ENCODE results near the gene XXYLT1.

- TF ChIP-seq POLR2A (IDR thresholded peaks at IDR 0.05) (no peak), CTCF (IDR thresholded peaks at IDR 0.05) (no peak), EP300 (IDR thresholded peaks at IDR 0.05) (no peak)
Observed at GRCh38 chr3:195179776-195180489, 91.0 kb downstream of the XXYLT1 start.

Measured in tibial nerve (tissue), 4 donors.